Measurements from ENCODE around the gene NKAIN2.

The NKAIN2 gene

GRCh38 chr6:124640432-124640831, 836.8 kb downstream of the NKAIN2 start:
- Mint-ChIP-seq H3K4me1 (no peaks in the 10 kb centered on the region), H3K9me3 (no peaks in the 10 kb centered on the region), H3K27ac (no peak overlapping the region), H3K36me3 (ENCODE audit: low read depth) (no peaks in the 10 kb centered on the region), H3K27me3 (ENCODE audit: low read depth, poor library complexity) (peaks cover 7% of the 10 kb centered on the region), H3K4me3 (no peak overlapping the region)
- no peak for DNase-seq
- TF ChIP-seq CTCF (IDR thresholded peaks at IDR 0.05), result no peak

GRCh38 chr6:124655866-124656265, 852.2 kb downstream of the NKAIN2 start:
- H3K4me3 Mint-ChIP-seq, result no peak overlapping the region
- H3K27me3 Mint-ChIP-seq (ENCODE audit: low read depth, poor library complexity), result peaks cover 4% of the 10 kb centered on the region
- H3K4me1 Mint-ChIP-seq, result peaks cover 7% of the 10 kb centered on the region
- no peaks in the 10 kb centered on the region for H3K36me3 Mint-ChIP-seq (ENCODE audit: low read depth)
- no peak overlapping the region for H3K27ac Mint-ChIP-seq
- no peaks in the 10 kb centered on the region for H3K9me3 Mint-ChIP-seq
- no peak for TF ChIP-seq CTCF (IDR thresholded peaks at IDR 0.05)
- DNase-seq, result no peak

GRCh38 chr6:124658053-124658452, 854.4 kb downstream of the NKAIN2 start:
- H3K27ac Mint-ChIP-seq, result no peak overlapping the region

GRCh38 chr6:124659427-124659826, 855.8 kb downstream of the NKAIN2 start:
- Mint-ChIP-seq H3K4me1 (peaks cover 7% of the 10 kb centered on the region), H3K36me3 (ENCODE audit: low read depth) (no peaks in the 10 kb centered on the region), H3K4me3 (no peak overlapping the region), H3K27ac (no peak overlapping the region), H3K9me3 (no peaks in the 10 kb centered on the region), H3K27me3 (ENCODE audit: low read depth, poor library complexity) (peaks cover 2% of the 10 kb centered on the region)
- no peak for TF ChIP-seq CTCF (IDR thresholded peaks at IDR 0.05)
- no peak for DNase-seq

More at GRCh38 chr6:124658053-124658452, 854.4 kb downstream of the NKAIN2 start:
- TF ChIP-seq CTCF (IDR thresholded peaks at IDR 0.05), result no peak
- no peak for DNase-seq
- H3K9me3 Mint-ChIP-seq, result no peaks in the 10 kb centered on the region
- H3K36me3 Mint-ChIP-seq (ENCODE audit: low read depth), result no peaks in the 10 kb centered on the region
- H3K4me1 Mint-ChIP-seq, result peaks cover 7% of the 10 kb centered on the region
- peaks cover 4% of the 10 kb centered on the region for H3K27me3 Mint-ChIP-seq (ENCODE audit: low read depth, poor library complexity)
- no peak overlapping the region for H3K4me3 Mint-ChIP-seq

- Mint-ChIP-seq H3K36me3 (ENCODE audit: low read depth) (no peaks in the 10 kb centered on the region), H3K4me1 (peaks cover 7% of the 10 kb centered on the region), H3K27me3 (ENCODE audit: low read depth, poor library complexity) (no peaks in the 10 kb centered on the region), H3K9me3 (no peaks in the 10 kb centered on the region), H3K4me3 (no peak overlapping the region), H3K27ac (no peak overlapping the region)
- DNase-seq, result no peak
- no peak for TF ChIP-seq CTCF (IDR thresholded peaks at IDR 0.05)
Observed at GRCh38 chr6:124660185-124660584, 856.5 kb downstream of the NKAIN2 start.

- H3K9me3 Mint-ChIP-seq, result no peaks in the 10 kb centered on the region
- H3K4me3 Mint-ChIP-seq, result no peak overlapping the region
- no peak for DNase-seq
- no peaks in the 10 kb centered on the region for H3K27me3 Mint-ChIP-seq (ENCODE audit: low read depth, poor library complexity)
- no peak for TF ChIP-seq CTCF (IDR thresholded peaks at IDR 0.05)
- no peaks in the 10 kb centered on the region for H3K36me3 Mint-ChIP-seq (ENCODE audit: low read depth)
- H3K4me1 Mint-ChIP-seq, result peaks cover 7% of the 10 kb centered on the region
- H3K27ac Mint-ChIP-seq, result no peak overlapping the region
Observed at GRCh38 chr6:124661097-124661661, 857.5 kb downstream of the NKAIN2 start.
